ENCODE data around the gene PTBP2.

DNA sequence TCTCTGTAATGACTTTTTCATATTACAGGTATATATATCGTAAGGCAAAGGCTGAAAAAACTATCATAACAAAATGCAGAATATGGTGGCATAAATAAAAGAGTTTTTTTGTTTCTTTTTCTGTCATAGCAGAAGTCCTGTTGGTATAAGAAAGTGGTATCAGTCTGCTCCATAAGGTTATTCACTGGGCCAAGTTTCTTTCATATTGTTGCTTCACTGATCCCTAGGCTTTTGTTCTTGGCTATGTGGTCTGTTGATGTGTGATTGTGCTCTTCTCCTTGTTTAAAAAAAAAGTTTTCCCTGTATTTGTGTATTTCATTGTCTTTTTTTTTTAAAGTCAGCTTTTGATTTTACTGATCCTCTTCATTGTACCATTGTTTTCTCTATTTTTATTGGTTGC lies 26.0 kb downstream of the PTBP2 start:
- TF ChIP-seq, protein P1, sequence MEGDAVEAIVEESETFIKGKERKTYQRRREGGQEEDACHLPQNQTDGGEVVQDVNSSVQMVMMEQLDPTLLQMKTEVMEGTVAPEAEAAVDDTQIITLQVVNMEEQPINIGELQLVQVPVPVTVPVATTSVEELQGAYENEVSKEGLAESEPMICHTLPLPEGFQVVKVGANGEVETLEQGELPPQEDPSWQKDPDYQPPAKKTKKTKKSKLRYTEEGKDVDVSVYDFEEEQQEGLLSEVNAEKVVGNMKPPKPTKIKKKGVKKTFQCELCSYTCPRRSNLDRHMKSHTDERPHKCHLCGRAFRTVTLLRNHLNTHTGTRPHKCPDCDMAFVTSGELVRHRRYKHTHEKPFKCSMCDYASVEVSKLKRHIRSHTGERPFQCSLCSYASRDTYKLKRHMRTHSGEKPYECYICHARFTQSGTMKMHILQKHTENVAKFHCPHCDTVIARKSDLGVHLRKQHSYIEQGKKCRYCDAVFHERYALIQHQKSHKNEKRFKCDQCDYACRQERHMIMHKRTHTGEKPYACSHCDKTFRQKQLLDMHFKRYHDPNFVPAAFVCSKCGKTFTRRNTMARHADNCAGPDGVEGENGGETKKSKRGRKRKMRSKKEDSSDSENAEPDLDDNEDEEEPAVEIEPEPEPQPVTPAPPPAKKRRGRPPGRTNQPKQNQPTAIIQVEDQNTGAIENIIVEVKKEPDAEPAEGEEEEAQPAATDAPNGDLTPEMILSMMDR (IDR thresholded peaks at IDR 0.05), result no peak
- TF ChIP-seq EP300 (IDR thresholded peaks at IDR 0.05) (no peak), POLR2A (IDR thresholded peaks at IDR 0.05) (no peak)
